RWPE2 (cell line): ENCODE data around the gene SPIRE1.

ENCODE experiments used
- ATAC-seq: fragments of 200-7000 bp; cut with Tn5 transposase; 3 replicates; pipeline ENCODE4 v1.9.1; 2021; ENCODE audit warnings: low read depth
- DNase-seq: peaks from one replicate; pipeline ENCODE4 v3.0.0-alpha.2; 2020; ENCODE audit warnings: low spot score
- H3K27ac ChIP-seq: fragments of 450-650 bp; 2 replicates; pipeline ENCODE4 v1.5.1; 2017; ENCODE audit warnings: mild to moderate bottlenecking; ENCODE audit not compliant: poor library complexity, severe bottlenecking
- H3K27me3 ChIP-seq: fragments of 250-450 bp; sonication (Bioruptor Pico); 2 replicates; pipeline ENCODE4 v1.5.1; 2021; ENCODE audit warnings: mild to moderate bottlenecking, moderate library complexity; ENCODE audit not compliant: insufficient read depth, poor library complexity, severe bottlenecking
- H3K36me3 ChIP-seq: fragments of 250-450 bp; sonication (Bioruptor Pico); 2 replicates; pipeline ENCODE4 v1.5.1; 2020; ENCODE audit warnings: low read depth, mild to moderate bottlenecking, moderate library complexity
- H3K4me1 ChIP-seq: fragments of 250-450 bp; sonication (Bioruptor Pico); 2 replicates; pipeline ENCODE4 v1.5.1; 2021; ENCODE audit warnings: mild to moderate bottlenecking, moderate library complexity; ENCODE audit not compliant: insufficient read depth, poor library complexity, severe bottlenecking
- H3K4me3 ChIP-seq: fragments of 250-450 bp; sonication (Bioruptor Pico); 2 replicates; pipeline ENCODE4 v1.5.1; 2021; ENCODE audit warnings: mild to moderate bottlenecking, moderate library complexity; ENCODE audit not compliant: severe bottlenecking
- H3K9me3 ChIP-seq: fragments of 250-450 bp; sonication (Bioruptor Pico); 2 replicates; pipeline ENCODE4 v1.5.1; 2021; ENCODE audit warnings: mild to moderate bottlenecking, moderate library complexity; ENCODE audit not compliant: severe bottlenecking
- CTCF ChIP-seq: fragments of 450-650 bp; IDR thresholded peaks from one replicate; pipeline ENCODE4 v1.5.1; 2017; ENCODE audit warnings: mild to moderate bottlenecking, moderate library complexity; ENCODE audit not compliant: poor library complexity, severe bottlenecking

Gene SPIRE1

GRCh38 chr18:12424252-12424651, 233.7 kb downstream of the SPIRE1 start:
- ATAC-seq (no peak), DNase-seq (no peak)
- 0 out of 2 replicates have a peak, but pooled peaks cover 3% of the 10 kb centered on the region for H3K36me3 ChIP-seq
- H3K4me1 ChIP-seq, result no peaks in the 10 kb centered on the region
- no peak for TF ChIP-seq CTCF
- no peaks in the 10 kb centered on the region for H3K27me3 ChIP-seq
- H3K4me3 ChIP-seq, result no peak overlapping the region
- H3K9me3 ChIP-seq, result no peaks in the 10 kb centered on the region
- H3K27ac ChIP-seq, result no peak overlapping the region

GRCh38 chr18:12423820-12424219, 234.1 kb downstream of the SPIRE1 start:
- ATAC-seq (no peak), DNase-seq (no peak)
- H3K36me3 ChIP-seq, result 0 out of 2 replicates have a peak, but pooled peaks cover 3% of the 10 kb centered on the region
- H3K4me3 ChIP-seq, result no peak overlapping the region
- no peaks in the 10 kb centered on the region for H3K27me3 ChIP-seq
- TF ChIP-seq CTCF, result no peak
- no peaks in the 10 kb centered on the region for H3K4me1 ChIP-seq
- H3K9me3 ChIP-seq, result no peaks in the 10 kb centered on the region
- no peak overlapping the region for H3K27ac ChIP-seq

GRCh38 chr18:12423393-12423792, 234.5 kb downstream of the SPIRE1 start:
- Histone ChIP-seq H3K4me3 (no peak overlapping the region), H3K4me1 (no peaks in the 10 kb centered on the region), H3K27me3 (no peaks in the 10 kb centered on the region), H3K27ac (no peak overlapping the region), H3K9me3 (no peaks in the 10 kb centered on the region), H3K36me3 (0 out of 2 replicates have a peak, but pooled peaks cover 3% of the 10 kb centered on the region)
- no peak for DNase-seq
- no peak for TF ChIP-seq CTCF
- no peak for ATAC-seq

GRCh38 chr18:12422936-12423335, 235.0 kb downstream of the SPIRE1 start:
- peak; percentile 17 for TF ChIP-seq CTCF
- Histone ChIP-seq H3K4me3 (no peak overlapping the region), H3K9me3 (no peaks in the 10 kb centered on the region), H3K4me1 (no peaks in the 10 kb centered on the region), H3K27me3 (no peaks in the 10 kb centered on the region), H3K36me3 (0 out of 2 replicates have a peak, but pooled peaks cover 3% of the 10 kb centered on the region), H3K27ac (no peak overlapping the region)
- ATAC-seq, result no peak
- DNase-seq, result no peak

- no peak overlapping the region for H3K27ac ChIP-seq
- DNase-seq (no peak), ATAC-seq (no peak)
- TF ChIP-seq CTCF, result no peak
- H3K9me3 ChIP-seq, result no peaks in the 10 kb centered on the region
- no peaks in the 10 kb centered on the region for H3K36me3 ChIP-seq
- H3K4me3 ChIP-seq, result no peak overlapping the region
- no peaks in the 10 kb centered on the region for H3K27me3 ChIP-seq
- H3K4me1 ChIP-seq, result no peaks in the 10 kb centered on the region
Measured at GRCh38 chr18:12421732-12422131, 236.2 kb downstream of the SPIRE1 start.
